Choroid plexus epithelial cell (primary cell): ENCODE results near the gene SEC61B.
A peak's percentile ranks its signal among the peaks of the same experiment; 100 is the strongest.

Experiments used
- DNase-seq: peaks from one replicate; pipeline ENCODE4 v3.0.0-alpha.2; 2010; ENCODE audit warnings: low read depth
- H3K4me3 ChIP-seq: 2 replicates; pipeline ENCODE4 v1.5.1; 2011; ENCODE audit warnings: low read depth, mild to moderate bottlenecking, control low read depth, low read length, moderate library complexity
- CTCF ChIP-seq: conservative IDR thresholded peaks from 2 replicates; pipeline ENCODE4 v1.5.1; 2011; ENCODE audit warnings: low read depth, mild to moderate bottlenecking, control low read depth, inconsistent platforms, low read length, moderate library complexity

SEC61B gene

GRCh38 chr9:99180199-99180598 is 41.9 kb upstream of the SEC61B start:
- DNase-seq = no peak
- no peak for TF ChIP-seq CTCF
- no peak overlapping the region for H3K4me3 ChIP-seq

- no peak overlapping the region for H3K4me3 ChIP-seq
- DNase-seq = no peak
- TF ChIP-seq CTCF = no peak
These were observed 41.4 kb upstream of the SEC61B start for GRCh38 chr9:99180662-99181061.

GRCh38 chr9:99181206-99181605 is 40.9 kb upstream of the SEC61B start:
- DNase-seq = peak; percentile 30
- no peak for TF ChIP-seq CTCF
- H3K4me3 ChIP-seq = no peak overlapping the region

GRCh38 chr9:99181621-99182020 is 40.5 kb upstream of the SEC61B start:
- TF ChIP-seq CTCF = no peak
- H3K4me3 ChIP-seq = no peak overlapping the region
- DNase-seq = peak; percentile 85

GRCh38 chr9:99182356-99182755 is 39.7 kb upstream of the SEC61B start:
- no peak overlapping the region for H3K4me3 ChIP-seq
- DNase-seq = peak; percentile 10

GRCh38 chr9:99183616-99184015 is 38.5 kb upstream of the SEC61B start:
- TF ChIP-seq CTCF = no peak
- H3K4me3 ChIP-seq = no peak overlapping the region
- no peak for DNase-seq

More at GRCh38 chr9:99182356-99182755, 39.7 kb upstream of the SEC61B start:
- TF ChIP-seq CTCF = no peak

- no peak for TF ChIP-seq CTCF
- no peak overlapping the region for H3K4me3 ChIP-seq
- DNase-seq = no peak
These were observed 38.0 kb upstream of the SEC61B start for GRCh38 chr9:99184110-99184474.
